Fibroblast of skin of right biceps (primary cell): ENCODE results near the gene PALM2AKAP2.

Experiments used
- DNase-seq: peaks from one replicate; pipeline ENCODE4 v3.0.0-alpha.2; 2013

The PALM2AKAP2 gene

GRCh38 chr9:109775516-109775915 lies 4.5 kb upstream of the PALM2AKAP2 start:
- DNase-seq: peak; percentile 75

- DNase-seq: no peak
Observed at GRCh38 chr9:109776391-109776790, 3.6 kb upstream of the PALM2AKAP2 start.

GRCh38 chr9:109780453-109781033 lies 545 bp downstream of the PALM2AKAP2 start:
- DNase-seq: peak; percentile 36

GRCh38 chr9:109781086-109781485 lies 1.1 kb downstream of the PALM2AKAP2 start:
- peak; percentile 8 for DNase-seq

GRCh38 chr9:109781541-109782197 lies 1.7 kb downstream of the PALM2AKAP2 start:
- DNase-seq: peak; percentile 52

- DNase-seq: peak; percentile 8
Observed at GRCh38 chr9:109787735-109788134, 7.7 kb downstream of the PALM2AKAP2 start.

- peak; percentile 51 for DNase-seq
Observed at GRCh38 chr9:109789556-109789955, 9.6 kb downstream of the PALM2AKAP2 start.

GRCh38 chr9:109789971-109790370 lies 10.0 kb downstream of the PALM2AKAP2 start:
- no peak for DNase-seq

GRCh38 chr9:109791003-109791677 lies 11.1 kb downstream of the PALM2AKAP2 start:
- DNase-seq: no peak

GRCh38 chr9:109791747-109792146 lies 11.7 kb downstream of the PALM2AKAP2 start:
- DNase-seq: peak; percentile 15

GRCh38 chr9:109792951-109793546 lies 13.1 kb downstream of the PALM2AKAP2 start:
- DNase-seq: peak; percentile 96

GRCh38 chr9:109793921-109794320 lies 13.9 kb downstream of the PALM2AKAP2 start:
- no peak for DNase-seq

GRCh38 chr9:109794361-109795012 lies 14.5 kb downstream of the PALM2AKAP2 start:
- no peak for DNase-seq

GRCh38 chr9:109795613-109796012 lies 15.6 kb downstream of the PALM2AKAP2 start:
- no peak for DNase-seq

GRCh38 chr9:109796078-109796477 lies 16.1 kb downstream of the PALM2AKAP2 start:
- no peak for DNase-seq

- no peak for DNase-seq
Observed at GRCh38 chr9:109797006-109797405, 17.0 kb downstream of the PALM2AKAP2 start.

GRCh38 chr9:109797509-109797908 lies 17.5 kb downstream of the PALM2AKAP2 start:
- DNase-seq: no peak

- DNase-seq: no peak
Observed at GRCh38 chr9:109799141-109799540, 19.1 kb downstream of the PALM2AKAP2 start.

- peak; percentile 89 for DNase-seq
Observed at GRCh38 chr9:109799792-109800191, 19.8 kb downstream of the PALM2AKAP2 start.

GRCh38 chr9:109801484-109801883 lies 21.5 kb downstream of the PALM2AKAP2 start:
- no peak for DNase-seq

- no peak for DNase-seq
Observed at GRCh38 chr9:109802491-109802890, 22.5 kb downstream of the PALM2AKAP2 start.

GRCh38 chr9:109805050-109805449 lies 25.1 kb downstream of the PALM2AKAP2 start:
- DNase-seq: no peak

GRCh38 chr9:109806506-109807115 lies 26.6 kb downstream of the PALM2AKAP2 start:
- DNase-seq: peak; percentile 71
